ENCODE results near the gene TAOK1. TPM values are rescaled to one million over a fixed set of nuclear protein-coding genes. Genes with fewer than 3 reads are reported as not detected.

The TAOK1 gene
- total RNA-seq, 1 donor from 2014 or later: 63.6 TPM

GRCh38 chr17:29379084-29379991 is 10.8 kb upstream of the TAOK1 start:
- no peak for DNase-seq

- no peak for DNase-seq
Measured at GRCh38 chr17:29383686-29384085, 6.5 kb upstream of the TAOK1 start.

- DNase-seq: no peak
Measured at GRCh38 chr17:29384901-29385300, 5.3 kb upstream of the TAOK1 start.

GRCh38 chr17:29386760-29387159 is 3.4 kb upstream of the TAOK1 start:
- no peak for DNase-seq

- DNase-seq: no peak
Measured at GRCh38 chr17:29388937-29389336, 1.2 kb upstream of the TAOK1 start.

- peak; percentile 53 for DNase-seq
Measured at GRCh38 chr17:29390851-29391631, 878 bp downstream of the TAOK1 start.

- no peak for DNase-seq
Measured at GRCh38 chr17:29393436-29393835, 3.3 kb downstream of the TAOK1 start.

GRCh38 chr17:29394761-29395160 is 4.6 kb downstream of the TAOK1 start:
- no peak for DNase-seq

- no peak for DNase-seq
Measured at GRCh38 chr17:29396066-29396465, 5.9 kb downstream of the TAOK1 start.

- no peak for DNase-seq
Measured at GRCh38 chr17:29399634-29400033, 9.5 kb downstream of the TAOK1 start.

GRCh38 chr17:29400818-29401217 is 10.7 kb downstream of the TAOK1 start:
- DNase-seq: no peak

- no peak for DNase-seq
Measured at GRCh38 chr17:29401258-29401657, 11.1 kb downstream of the TAOK1 start.

- DNase-seq: no peak
Measured at GRCh38 chr17:29407856-29408255, 17.7 kb downstream of the TAOK1 start.

- DNase-seq: no peak
Measured at GRCh38 chr17:29409963-29410362, 19.8 kb downstream of the TAOK1 start.

- no peak for DNase-seq
Measured at GRCh38 chr17:29412780-29413565, 22.8 kb downstream of the TAOK1 start.

GRCh38 chr17:29420128-29420527 is 30.0 kb downstream of the TAOK1 start:
- DNase-seq: no peak

- no peak for DNase-seq
Measured at GRCh38 chr17:29430275-29430674, 40.1 kb downstream of the TAOK1 start.

GRCh38 chr17:29433541-29433940 is 43.4 kb downstream of the TAOK1 start:
- DNase-seq: peak; percentile 16

- no peak for DNase-seq
Measured at GRCh38 chr17:29434550-29434949, 44.4 kb downstream of the TAOK1 start.

- no peak for DNase-seq
Measured at GRCh38 chr17:29442451-29442850, 52.3 kb downstream of the TAOK1 start.

- no peak for DNase-seq
Measured at GRCh38 chr17:29443041-29443739, 53.0 kb downstream of the TAOK1 start.

- no peak for DNase-seq
Measured at GRCh38 chr17:29444589-29444988, 54.4 kb downstream of the TAOK1 start.
